GM12878 (cell line): Measurements from ENCODE around the gene STAMBPL1. TPM values are rescaled to one million over a fixed set of nuclear protein-coding genes. Genes with fewer than 3 reads are reported as not detected.

Source experiments
- ATAC-seq: fragments of 200-7000 bp; cut with Tn5 transposase; 3 replicates; pipeline ENCODE4 v1.9.1; 2020; ENCODE audit warnings: mild to moderate bottlenecking, moderate library complexity
- BruUV-seq: library from RNA; stranded (reverse); fragments of 400-500 nt; replicated peaks from 2 replicates; lab custom pipeline; 2021; lab: Mats Ljungman, UMichigan
- CTCF ChIA-PET: fragments of 300-600 bp; sonication (Branson Sonifier 250); formaldehyde crosslinking; extraction: SDS; loops from one replicate; lab custom pipeline; 2021; ENCODE audit warnings: inconsistent platforms; lab: Yijun Ruan, JAX
- POLR2A ChIA-PET: fragments of 350-600 bp; formaldehyde crosslinking; extraction: SDS; loops from one replicate; lab custom pipeline; 2021; ENCODE audit warnings: inconsistent platforms; lab: Charles Lee
- RAD21 ChIA-PET: fragments of 300-600 bp; sonication (Branson Sonifier 250); formaldehyde crosslinking; loops from one replicate; lab custom pipeline; 2023; ENCODE audit warnings: antibody characterized with exemption; ENCODE audit not compliant: unreplicated experiment; lab: Charles Lee
- SMC1A ChIA-PET: fragments of 300-600 bp; sonication (Branson Sonifier 250); formaldehyde crosslinking; loops from one replicate; lab custom pipeline; 2023; ENCODE audit not compliant: unreplicated experiment, uncharacterized antibody; lab: Charles Lee
- DNase-seq: peaks from one replicate; pipeline ENCODE4 v3.0.0-alpha.2; 2011; ENCODE audit warnings: low read depth, low spot score
- FAIRE-seq: peaks from 3 replicates; lab custom pipeline; 2011; peaks lifted over from hg19 to GRCh38; lab: Jason Lieb, UNC
- H2AFZ ChIP-seq: 2 replicates; pipeline ENCODE4 v1.6.0; 2011; ENCODE audit warnings: low read depth, low read length, control low read depth; ENCODE audit not compliant: control insufficient read depth
- H3K27ac ChIP-seq: 2 replicates; pipeline ENCODE4 v1.5.1; 2011; ENCODE audit warnings: control low read depth; ENCODE audit not compliant: control insufficient read depth, insufficient read depth
- H3K27me3 ChIP-seq, 2 experiments: replicated peaks in 1 of 2; 2 replicates each; pipeline versions ENCODE4 v1.6.0 to v1.6.1; 2011; ENCODE audit warnings: low read length in 1 of 2; ENCODE audit not compliant: control insufficient read depth in 2 of 2, insufficient read depth in 2 of 2
- H3K36me3 ChIP-seq, 2 experiments: 2 replicates each; pipeline ENCODE4 v1.5.1; 2011; ENCODE audit warnings: low read length in 1 of 2; ENCODE audit not compliant: control insufficient read depth in 2 of 2, insufficient read depth in 2 of 2
- H3K4me1 ChIP-seq: 2 replicates; pipeline ENCODE4 v1.6.1; 2011; ENCODE audit warnings: mild to moderate bottlenecking, low read length, moderate library complexity, mixed read lengths; ENCODE audit not compliant: control insufficient read depth, insufficient read depth
- H3K4me2 ChIP-seq: 2 replicates; pipeline ENCODE4 v1.6.0; 2011; ENCODE audit warnings: control low read depth; ENCODE audit not compliant: control insufficient read depth, insufficient read depth
- H3K4me3 ChIP-seq: fragments of 200-600 bp; sonication (generic); 2 replicates; pipeline ENCODE4 v1.5.1; 2016
- H3K79me2 ChIP-seq: 2 replicates; pipeline ENCODE4 v1.6.0; 2011; ENCODE audit warnings: low read length; ENCODE audit not compliant: control insufficient read depth, insufficient read depth
- H3K9ac ChIP-seq: 2 replicates; pipeline ENCODE4 v1.8.0; 2011; ENCODE audit warnings: low read length, control low read depth, mixed read lengths; ENCODE audit not compliant: control insufficient read depth, insufficient read depth
- H3K9me3 ChIP-seq: replicated peaks from 3 replicates; pipeline ENCODE4 v1.5.1; 2011; ENCODE audit warnings: mild to moderate bottlenecking, low read length; ENCODE audit not compliant: control insufficient read depth, insufficient read depth
- H4K20me1 ChIP-seq: 2 replicates; pipeline ENCODE4 v1.6.0; 2011; ENCODE audit not compliant: control insufficient read depth, insufficient read depth
- BCL11A ChIP-seq: IDR thresholded peaks from 2 replicates; pipeline ENCODE4 v1.6.1; 2011; ENCODE audit warnings: low read depth, low read length
- CBFB ChIP-seq: IDR thresholded peaks from 2 replicates; pipeline ENCODE4 v1.6.1; 2016; ENCODE audit warnings: antibody characterized with exemption, low read depth
- CBX3 ChIP-seq: fragments of 200-600 bp; sonication (generic); IDR thresholded peaks from 2 replicates; pipeline ENCODE4 v1.6.1; 2016; ENCODE audit warnings: low read depth, borderline replicate concordance
- CEBPB ChIP-seq, 2 experiments: fragments of 150-350 bp in 1 of 2; IDR thresholded peaks; 2 replicates each; pipeline ENCODE4 v1.6.1; 2012 to 2014; ENCODE audit warnings: low read depth in 2 of 2, low read length in 2 of 2, borderline replicate concordance in 1 of 2, inconsistent platforms in 1 of 2
- EZH2 ChIP-seq: IDR thresholded peaks from 2 replicates; pipeline ENCODE4 v1.6.1; 2012; ENCODE audit warnings: low read depth, mild to moderate bottlenecking, control low read depth, inconsistent platforms, low read length, borderline replicate concordance; ENCODE audit not compliant: control insufficient read depth
- GATAD2B ChIP-seq: fragments of 450-650 bp; conservative IDR thresholded peaks from 2 replicates; pipeline ENCODE4 v1.6.1; 2017; ENCODE audit warnings: low read depth, mild to moderate bottlenecking, moderate library complexity
- IKZF2 ChIP-seq, 2 experiments: fragments of 450-650 bp; IDR thresholded peaks; 2 replicates each; pipeline ENCODE4 v1.6.1; 2017; ENCODE audit warnings: mild to moderate bottlenecking in 2 of 2, moderate library complexity in 2 of 2
- KAT2A ChIP-seq: conservative IDR thresholded peaks from 2 replicates; pipeline ENCODE4 v1.6.1; 2011; ENCODE audit warnings: low read depth, low read length; ENCODE audit not compliant: control insufficient read depth
- NFIC ChIP-seq: IDR thresholded peaks from 2 replicates; pipeline ENCODE4 v1.6.1; 2012; ENCODE audit warnings: low read depth, mild to moderate bottlenecking, inconsistent platforms, low read length, moderate library complexity
- SPI1 ChIP-seq: IDR thresholded peaks from 2 replicates; pipeline ENCODE4 v1.6.1; 2011; ENCODE audit warnings: low read depth, mild to moderate bottlenecking, low read length, moderate library complexity, borderline replicate concordance; ENCODE audit not compliant: insufficient read depth
- TARDBP ChIP-seq: IDR thresholded peaks from 2 replicates; pipeline ENCODE4 v1.6.1; 2016; ENCODE audit warnings: borderline replicate concordance
- ZNF384 ChIP-seq: IDR thresholded peaks from 2 replicates; pipeline ENCODE4 v1.6.1; 2012; ENCODE audit warnings: low read depth, mild to moderate bottlenecking, low read length, improper control_type of control experiment, borderline replicate concordance
- WGBS: methylation state at CpG from one replicate; pipeline ENCODE4 v1.1.6; 2016; ENCODE audit warnings: low lambda C conversion rate; ENCODE audit not compliant: insufficient replicate concordance, insufficient coverage; ENCODE audit errors: missing lambda C conversion rate; 5-methylcytosine and 5-hydroxymethylcytosine counted together
- in situ Hi-C: fragments of 300-500 bp; cut with MboI; formaldehyde crosslinking; loops from 9 replicates; pipeline ENCODE4 v1.14.3; 2018; ENCODE audit warnings: mixed read lengths
- intact Hi-C: fragments of 100-400 bp; cut with micrococcal nuclease; formaldehyde crosslinking; loops from one replicate; pipeline ENCODE4 v1.14.2; 2022; ENCODE audit not compliant: unreplicated experiment
- polyA plus RNA-seq, 11 experiments: library from polyadenylated mRNA; depleted of rRNA in 4 of 11; unstranded in 6 of 11; stranded (reverse) in 5 of 11; fragments of >200 nt; fragmentation: Nextera tagmentation in 4 of 11; fragmentation: Illumina TruSeq in 1 of 11; extraction: Ambion mirVana in 4 of 11; extraction: Trizol in 1 of 11; gene quantifications; 1 replicate in 1 of 11; 2 replicates in 10 of 11; pipeline versions ENCODE4 v1.2.1 to v1.2.3, GENCODE V29; 2011 to 2016; ENCODE audit warnings: inconsistent platforms in 2 of 11, missing spikeins in 2 of 11, low read depth in 1 of 11
- total RNA-seq, 4 experiments: library from RNA; depleted of rRNA in 3 of 4; stranded (reverse); fragments of >200 nt in 3 of 4; fragmentation: Illumina TruSeq in 1 of 4; extraction: Trizol in 1 of 4; gene quantifications; 2 replicates each; pipeline versions ENCODE4 v1.2.1 to v1.2.3, GENCODE V29; 2013 to 2021
- TF ChIP-seq, protein P1 (sequence below): IDR thresholded peaks from 2 replicates; pipeline ENCODE4 v1.6.1; 2012; ENCODE audit warnings: low read depth, low read length, improper control_type of control experiment
- TF ChIP-seq, protein P2 (sequence below): IDR thresholded peaks from 2 replicates; pipeline ENCODE4 v1.6.1; 2011; ENCODE audit warnings: low read depth, mild to moderate bottlenecking, low read length, moderate library complexity, borderline replicate concordance; ENCODE audit errors: extremely low read depth
- TF ChIP-seq, protein P3 (sequence below): fragments of 450-650 bp; IDR thresholded peaks from 2 replicates; pipeline ENCODE4 v1.6.1; 2016; ENCODE audit warnings: mild to moderate bottlenecking
- TF ChIP-seq, protein P4 (sequence below): IDR thresholded peaks from 2 replicates; pipeline ENCODE4 v1.6.1; 2012; ENCODE audit warnings: low read length, inconsistent platforms
- TF ChIP-seq, protein P5 (sequence below): IDR thresholded peaks from 2 replicates; pipeline ENCODE4 v1.6.1; 2011; ENCODE audit warnings: mild to moderate bottlenecking, low read depth, low read length, moderate library complexity; ENCODE audit not compliant: insufficient replicate concordance

Gene STAMBPL1
- total and polyA plus RNA-seq, 10 of the 15 experiments (the other 5 are each of a cell fraction or from before 2014, with no cell fraction given) = 7.5 to 44.1 (median 25.4) TPM

DNA sequence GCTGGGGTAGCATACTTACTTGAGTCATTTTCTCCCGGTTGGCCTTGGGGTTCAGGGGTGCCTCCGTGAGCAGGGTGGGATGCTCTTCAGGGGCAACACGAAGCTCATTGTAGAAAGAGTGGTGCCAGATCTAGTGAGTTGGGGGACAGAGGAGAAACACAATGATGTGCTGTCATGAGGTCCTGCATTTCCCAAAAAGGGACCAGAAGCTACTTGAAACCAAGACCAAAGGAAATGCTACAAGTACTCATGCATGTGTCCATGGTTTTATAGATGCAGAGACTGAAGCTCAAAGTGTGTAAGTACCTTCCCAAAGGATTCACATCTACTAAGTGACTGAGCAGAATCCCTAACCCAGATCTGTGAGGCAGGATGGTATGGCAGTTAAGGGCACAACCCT is 63.7 kb downstream of the STAMBPL1 start (continued):
- TF ChIP-seq KAT2A = no peak
- TF ChIP-seq CBX3 = no peak
- TF ChIP-seq, protein P1, sequence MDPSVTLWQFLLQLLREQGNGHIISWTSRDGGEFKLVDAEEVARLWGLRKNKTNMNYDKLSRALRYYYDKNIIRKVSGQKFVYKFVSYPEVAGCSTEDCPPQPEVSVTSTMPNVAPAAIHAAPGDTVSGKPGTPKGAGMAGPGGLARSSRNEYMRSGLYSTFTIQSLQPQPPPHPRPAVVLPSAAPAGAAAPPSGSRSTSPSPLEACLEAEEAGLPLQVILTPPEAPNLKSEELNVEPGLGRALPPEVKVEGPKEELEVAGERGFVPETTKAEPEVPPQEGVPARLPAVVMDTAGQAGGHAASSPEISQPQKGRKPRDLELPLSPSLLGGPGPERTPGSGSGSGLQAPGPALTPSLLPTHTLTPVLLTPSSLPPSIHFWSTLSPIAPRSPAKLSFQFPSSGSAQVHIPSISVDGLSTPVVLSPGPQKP = no peak

DNA sequence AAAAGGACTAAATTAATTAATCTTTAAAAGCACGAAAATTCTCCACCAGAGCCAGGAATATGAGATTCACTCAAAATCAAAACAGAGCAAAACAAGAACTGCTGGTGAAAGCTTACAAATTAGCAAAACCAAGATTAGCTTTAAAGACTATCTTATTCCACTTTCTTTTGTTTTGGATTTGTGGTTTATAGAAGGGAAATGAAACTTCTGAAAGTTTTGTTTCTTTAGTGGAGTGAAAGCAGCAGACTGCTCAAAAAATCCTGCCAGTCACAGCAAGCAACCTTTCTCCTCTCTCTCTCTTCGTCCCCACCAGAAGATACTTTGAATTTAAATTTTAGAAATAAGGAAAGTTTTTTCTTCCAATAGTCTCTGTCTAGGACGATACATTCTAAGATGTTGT is 64.8 kb downstream of the STAMBPL1 start:
- no TSS peak for BruUV-seq
- in situ Hi-C loops = no loop called here
- 0 out of 2 replicates have a peak overlapping the region, but pooled peaks have one; percentile 45 for H3K27ac ChIP-seq
- no peaks in the 10 kb centered on the region for H3K79me2 ChIP-seq
- FAIRE-seq (peak; percentile 83), ATAC-seq (peak; percentile 91), DNase-seq (no peak)
- POLR2A ChIA-PET = interaction anchor here (1.0 kb wide), 1 partner anchor 46 kb away, joined by 3 read pairs; no protein-coding TSS in a partner anchor
- SMC1A ChIA-PET = interaction anchor here (0.8 to 5.2 kb wide), 23 partner anchors 8 to 425 kb away, joined by 3 to 28 read pairs (median 4); partner anchors contain the start of gene FAS
- intact Hi-C loops = no loop called here
- no peak overlapping the region for H3K4me3 ChIP-seq
- RAD21 ChIA-PET = interaction anchor here (0.9 to 3.6 kb wide), 9 partner anchors 9 to 265 kb away, joined by 3 to 21 read pairs (median 5); partner anchors contain the start of gene FAS
- WGBS = 0% methylated on average over 3 of the region's 3 CpGs
- CTCF ChIA-PET = interaction anchor here (1.0 to 5.3 kb wide), 12 partner anchors 8 to 299 kb away, joined by 3 to 42 read pairs (median 8); no protein-coding TSS in a partner anchor
- H3K36me3 ChIP-seq = no peaks in the 10 kb centered on the region; a peak in 1 of 4 replicates
- no peaks in the 10 kb centered on the region for H3K9me3 ChIP-seq
- H2AFZ ChIP-seq = no peak overlapping the region
- no peaks in the 10 kb centered on the region for H4K20me1 ChIP-seq
- H3K27me3 ChIP-seq = no peaks in the 10 kb centered on the region
- H3K9ac ChIP-seq = no peak overlapping the region
- H3K4me1 ChIP-seq = peaks cover 4% of the 10 kb centered on the region
- peak overlapping the region; percentile 15 for H3K4me2 ChIP-seq
- TF ChIP-seq CEBPB (IDR thresholded peaks at IDR 0.05; ENCODE audit: borderline replicate concordance in 1 of 2, low read depth in 2 of 2, low read length in 2 of 2) = no peak
- TF ChIP-seq GATAD2B = no peak
- TF ChIP-seq TARDBP = no peak
- 0 out of 2 replicates have a peak, but pooled peaks have one; percentile 20 for TF ChIP-seq BCL11A
- TF ChIP-seq, protein P2, sequence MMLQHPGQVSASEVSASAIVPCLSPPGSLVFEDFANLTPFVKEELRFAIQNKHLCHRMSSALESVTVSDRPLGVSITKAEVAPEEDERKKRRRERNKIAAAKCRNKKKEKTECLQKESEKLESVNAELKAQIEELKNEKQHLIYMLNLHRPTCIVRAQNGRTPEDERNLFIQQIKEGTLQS = no peak
- TF ChIP-seq, protein P3, sequence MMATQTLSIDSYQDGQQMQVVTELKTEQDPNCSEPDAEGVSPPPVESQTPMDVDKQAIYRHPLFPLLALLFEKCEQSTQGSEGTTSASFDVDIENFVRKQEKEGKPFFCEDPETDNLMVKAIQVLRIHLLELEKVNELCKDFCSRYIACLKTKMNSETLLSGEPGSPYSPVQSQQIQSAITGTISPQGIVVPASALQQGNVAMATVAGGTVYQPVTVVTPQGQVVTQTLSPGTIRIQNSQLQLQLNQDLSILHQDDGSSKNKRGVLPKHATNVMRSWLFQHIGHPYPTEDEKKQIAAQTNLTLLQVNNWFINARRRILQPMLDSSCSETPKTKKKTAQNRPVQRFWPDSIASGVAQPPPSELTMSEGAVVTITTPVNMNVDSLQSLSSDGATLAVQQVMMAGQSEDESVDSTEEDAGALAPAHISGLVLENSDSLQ = peak; percentile 66
- TF ChIP-seq NFIC = peak; percentile 71
- TF ChIP-seq EZH2 = no peak
- 0 out of 2 replicates have a peak, but pooled peaks have one; percentile 55 for TF ChIP-seq CBFB
- TF ChIP-seq, protein P4, sequence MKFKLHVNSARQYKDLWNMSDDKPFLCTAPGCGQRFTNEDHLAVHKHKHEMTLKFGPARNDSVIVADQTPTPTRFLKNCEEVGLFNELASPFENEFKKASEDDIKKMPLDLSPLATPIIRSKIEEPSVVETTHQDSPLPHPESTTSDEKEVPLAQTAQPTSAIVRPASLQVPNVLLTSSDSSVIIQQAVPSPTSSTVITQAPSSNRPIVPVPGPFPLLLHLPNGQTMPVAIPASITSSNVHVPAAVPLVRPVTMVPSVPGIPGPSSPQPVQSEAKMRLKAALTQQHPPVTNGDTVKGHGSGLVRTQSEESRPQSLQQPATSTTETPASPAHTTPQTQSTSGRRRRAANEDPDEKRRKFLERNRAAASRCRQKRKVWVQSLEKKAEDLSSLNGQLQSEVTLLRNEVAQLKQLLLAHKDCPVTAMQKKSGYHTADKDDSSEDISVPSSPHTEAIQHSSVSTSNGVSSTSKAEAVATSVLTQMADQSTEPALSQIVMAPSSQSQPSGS = peak; percentile 53; the same call in 1 of the 2 replicates
- peak; percentile 93 for TF ChIP-seq SPI1
- no peak for TF ChIP-seq ZNF384
- peak; percentile 68 to 81 for TF ChIP-seq IKZF2 (IDR thresholded peaks at IDR 0.05)
- TF ChIP-seq, protein P5, sequence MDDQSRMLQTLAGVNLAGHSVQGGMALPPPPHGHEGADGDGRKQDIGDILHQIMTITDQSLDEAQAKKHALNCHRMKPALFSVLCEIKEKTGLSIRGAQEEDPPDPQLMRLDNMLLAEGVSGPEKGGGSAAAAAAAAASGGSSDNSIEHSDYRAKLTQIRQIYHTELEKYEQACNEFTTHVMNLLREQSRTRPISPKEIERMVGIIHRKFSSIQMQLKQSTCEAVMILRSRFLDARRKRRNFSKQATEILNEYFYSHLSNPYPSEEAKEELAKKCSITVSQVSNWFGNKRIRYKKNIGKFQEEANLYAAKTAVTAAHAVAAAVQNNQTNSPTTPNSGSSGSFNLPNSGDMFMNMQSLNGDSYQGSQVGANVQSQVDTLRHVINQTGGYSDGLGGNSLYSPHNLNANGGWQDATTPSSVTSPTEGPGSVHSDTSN = no peak
